ENCODE results near the gene ADAMTS2. TPM values are rescaled to one million over a fixed set of nuclear protein-coding genes. Genes with fewer than 3 reads are reported as not detected.

Gene ADAMTS2
- total and polyA plus RNA-seq, 2 experiments from 2014 or later, result 1.6 to 8.1 TPM

GRCh38 chr5:179295778-179296149 is 49.5 kb downstream of the ADAMTS2 start (continued):
- TF ChIP-seq REST (IDR thresholded peaks at IDR 0.05; ENCODE audit: unreplicated experiment), result no peak
- TF ChIP-seq ZNF462 (CRISPR knock-in tag; IDR thresholded peaks at IDR 0.05), result no peak
- TF ChIP-seq NANOG (IDR thresholded peaks at IDR 0.05; ENCODE audit: borderline replicate concordance), result no peak
- TF ChIP-seq EZH2 (IDR thresholded peaks at IDR 0.05; ENCODE audit: low read depth, unreplicated experiment), result no peak
- TF ChIP-seq POLR2AphosphoS5 (IDR thresholded peaks at IDR 0.05; ENCODE audit: low read depth), result no peak
- no peak for TF ChIP-seq JUNB (IDR thresholded peaks at IDR 0.05; ENCODE audit: unreplicated experiment)

All from GM23338 (cell line).